ENCODE measurements around the gene RSPH1.

DNA sequence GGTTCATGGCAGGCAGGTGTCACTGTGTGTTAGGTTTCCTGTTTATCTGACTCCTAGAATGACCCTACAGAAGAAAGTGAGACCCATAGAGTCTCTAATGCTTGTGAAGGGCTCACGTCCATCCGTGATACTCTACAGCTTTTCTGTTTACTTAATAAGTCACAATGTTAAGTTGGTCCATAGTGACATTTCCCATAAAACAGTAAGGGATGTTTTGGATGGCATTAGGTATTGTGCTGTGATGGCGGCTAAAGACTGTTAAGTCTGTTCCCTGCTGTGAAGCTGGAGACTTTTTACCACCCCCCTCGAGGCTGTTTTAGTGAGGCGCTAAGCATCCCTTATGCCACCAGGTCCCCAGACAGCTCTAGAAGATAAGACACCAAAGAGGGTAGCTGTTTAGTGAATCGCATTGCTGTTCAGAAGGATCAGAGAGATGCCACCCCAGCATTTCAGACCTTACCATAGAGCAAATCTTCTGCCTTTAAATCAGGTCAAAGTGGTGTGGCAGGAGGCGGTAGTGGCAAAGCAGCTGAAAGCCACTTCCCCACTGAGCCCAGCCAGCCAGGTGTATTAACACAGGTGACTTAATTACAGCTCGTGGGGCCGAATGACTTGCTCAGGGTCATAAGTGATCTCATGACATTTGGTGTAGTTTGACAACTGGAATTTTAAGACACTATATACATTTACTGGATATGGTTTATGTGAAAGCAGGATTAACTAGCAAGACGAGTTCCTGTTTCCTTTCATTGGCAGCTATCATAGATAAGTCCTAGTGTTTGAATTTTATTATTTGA is 42.7 kb upstream of the RSPH1 start:
- TF ChIP-seq, protein P1, sequence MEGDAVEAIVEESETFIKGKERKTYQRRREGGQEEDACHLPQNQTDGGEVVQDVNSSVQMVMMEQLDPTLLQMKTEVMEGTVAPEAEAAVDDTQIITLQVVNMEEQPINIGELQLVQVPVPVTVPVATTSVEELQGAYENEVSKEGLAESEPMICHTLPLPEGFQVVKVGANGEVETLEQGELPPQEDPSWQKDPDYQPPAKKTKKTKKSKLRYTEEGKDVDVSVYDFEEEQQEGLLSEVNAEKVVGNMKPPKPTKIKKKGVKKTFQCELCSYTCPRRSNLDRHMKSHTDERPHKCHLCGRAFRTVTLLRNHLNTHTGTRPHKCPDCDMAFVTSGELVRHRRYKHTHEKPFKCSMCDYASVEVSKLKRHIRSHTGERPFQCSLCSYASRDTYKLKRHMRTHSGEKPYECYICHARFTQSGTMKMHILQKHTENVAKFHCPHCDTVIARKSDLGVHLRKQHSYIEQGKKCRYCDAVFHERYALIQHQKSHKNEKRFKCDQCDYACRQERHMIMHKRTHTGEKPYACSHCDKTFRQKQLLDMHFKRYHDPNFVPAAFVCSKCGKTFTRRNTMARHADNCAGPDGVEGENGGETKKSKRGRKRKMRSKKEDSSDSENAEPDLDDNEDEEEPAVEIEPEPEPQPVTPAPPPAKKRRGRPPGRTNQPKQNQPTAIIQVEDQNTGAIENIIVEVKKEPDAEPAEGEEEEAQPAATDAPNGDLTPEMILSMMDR (IDR thresholded peaks at IDR 0.05) = no peak
- TF ChIP-seq POLR2A (IDR thresholded peaks at IDR 0.05) = no peak
- TF ChIP-seq POLR2AphosphoS5 (IDR thresholded peaks at IDR 0.05) = no peak
- TF ChIP-seq EP300 (IDR thresholded peaks at IDR 0.05) = no peak

All from upper lobe of left lung (tissue), 4 donors.